Measurements from ENCODE around the gene NECTIN3. TPM values are rescaled to one million over a fixed set of nuclear protein-coding genes. Genes with fewer than 3 reads are reported as not detected.

NECTIN3 gene
- total RNA-seq, 1 donor = 53.9 TPM

DNA sequence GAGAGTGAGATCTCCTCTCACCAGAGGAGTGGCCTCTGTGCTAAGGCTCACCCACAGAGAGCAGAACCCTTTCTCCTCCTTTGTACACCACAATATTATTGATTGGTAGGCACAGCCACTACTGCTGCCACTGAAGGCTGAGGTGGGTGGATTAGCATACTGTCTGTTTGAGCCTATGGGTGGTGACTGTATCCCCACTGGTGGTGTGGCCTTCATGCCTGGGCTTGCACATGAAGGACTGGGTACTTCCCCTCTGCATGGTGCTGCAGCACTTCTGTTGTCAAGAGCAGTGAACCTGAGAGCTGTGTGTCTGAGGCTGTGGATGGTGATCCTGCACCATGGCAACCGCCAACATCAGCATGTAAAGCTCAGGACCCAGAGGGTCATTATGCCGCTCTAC lies 35.7 kb upstream of the NECTIN3 start:
- H3K4me3 ChIP-seq (ENCODE audit: low read depth, low read length) = no peak overlapping the region
- TF ChIP-seq, protein P1, sequence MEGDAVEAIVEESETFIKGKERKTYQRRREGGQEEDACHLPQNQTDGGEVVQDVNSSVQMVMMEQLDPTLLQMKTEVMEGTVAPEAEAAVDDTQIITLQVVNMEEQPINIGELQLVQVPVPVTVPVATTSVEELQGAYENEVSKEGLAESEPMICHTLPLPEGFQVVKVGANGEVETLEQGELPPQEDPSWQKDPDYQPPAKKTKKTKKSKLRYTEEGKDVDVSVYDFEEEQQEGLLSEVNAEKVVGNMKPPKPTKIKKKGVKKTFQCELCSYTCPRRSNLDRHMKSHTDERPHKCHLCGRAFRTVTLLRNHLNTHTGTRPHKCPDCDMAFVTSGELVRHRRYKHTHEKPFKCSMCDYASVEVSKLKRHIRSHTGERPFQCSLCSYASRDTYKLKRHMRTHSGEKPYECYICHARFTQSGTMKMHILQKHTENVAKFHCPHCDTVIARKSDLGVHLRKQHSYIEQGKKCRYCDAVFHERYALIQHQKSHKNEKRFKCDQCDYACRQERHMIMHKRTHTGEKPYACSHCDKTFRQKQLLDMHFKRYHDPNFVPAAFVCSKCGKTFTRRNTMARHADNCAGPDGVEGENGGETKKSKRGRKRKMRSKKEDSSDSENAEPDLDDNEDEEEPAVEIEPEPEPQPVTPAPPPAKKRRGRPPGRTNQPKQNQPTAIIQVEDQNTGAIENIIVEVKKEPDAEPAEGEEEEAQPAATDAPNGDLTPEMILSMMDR (IDR thresholded peaks at IDR 0.05; ENCODE audit: insufficient read depth, low read length) = no peak
- DNase-seq (ENCODE audit: low read depth) = no peak

DNA sequence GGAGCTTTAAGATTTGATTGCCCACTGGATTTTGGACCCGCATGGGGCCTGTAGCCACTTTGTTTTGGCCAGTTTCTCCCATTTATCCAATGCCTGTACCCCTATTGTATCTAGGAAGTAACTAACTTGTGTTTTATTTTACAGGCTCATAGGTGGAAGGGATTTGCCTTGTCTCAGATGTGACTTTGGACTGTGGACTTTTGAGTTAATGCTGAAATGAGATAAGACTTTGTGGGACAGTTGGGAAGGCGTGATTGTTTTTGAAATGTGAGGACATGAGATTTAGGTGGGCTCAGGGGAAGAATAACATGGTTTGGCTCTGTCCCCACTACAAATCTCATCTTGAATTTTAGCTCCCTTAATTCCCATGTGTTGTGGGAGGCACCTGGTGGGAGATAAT lies 30.7 kb upstream of the NECTIN3 start:
- DNase-seq (ENCODE audit: low read depth) = no peak
- TF ChIP-seq, protein P1 (IDR thresholded peaks at IDR 0.05; ENCODE audit: insufficient read depth, low read length) = no peak
- no peak overlapping the region for H3K4me3 ChIP-seq (ENCODE audit: low read depth, low read length)

DNA sequence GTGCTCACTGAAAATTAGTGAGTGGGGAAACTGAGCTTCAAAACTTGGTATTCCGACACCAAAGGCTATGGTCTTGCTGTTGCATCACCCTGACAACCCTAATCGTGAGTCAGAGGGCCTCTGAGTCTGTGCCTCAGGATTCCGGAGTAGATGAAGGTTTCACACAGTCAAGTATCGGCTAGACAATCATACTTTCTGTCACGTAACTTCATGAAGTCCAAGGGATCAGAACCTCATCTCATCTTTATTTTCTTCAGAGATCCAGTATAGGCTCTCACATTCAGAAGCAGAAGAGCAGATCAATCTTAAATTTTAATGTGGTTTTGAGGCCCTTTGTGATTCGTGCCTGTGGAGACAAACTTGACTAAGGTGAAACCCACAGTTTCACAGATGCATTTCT lies 26.1 kb upstream of the NECTIN3 start:
- DNase-seq (ENCODE audit: low read depth) = no peak
- H3K4me3 ChIP-seq (ENCODE audit: low read depth, low read length) = no peak overlapping the region
- TF ChIP-seq, protein P1 (IDR thresholded peaks at IDR 0.05; ENCODE audit: insufficient read depth, low read length) = no peak

- DNase-seq (ENCODE audit: low read depth) = no peak
- TF ChIP-seq, protein P1 (IDR thresholded peaks at IDR 0.05; ENCODE audit: insufficient read depth, low read length) = no peak
These were observed 24.6 kb upstream of the NECTIN3 start for GRCh38 chr3:111047042-111047441.

GRCh38 chr3:111047812-111048435 lies 23.7 kb upstream of the NECTIN3 start:
- no peak for DNase-seq (ENCODE audit: low read depth)
- TF ChIP-seq, protein P1 (IDR thresholded peaks at IDR 0.05; ENCODE audit: insufficient read depth, low read length) = no peak
- no peak overlapping the region for H3K4me3 ChIP-seq (ENCODE audit: low read depth, low read length)

More at GRCh38 chr3:111047042-111047441, 24.6 kb upstream of the NECTIN3 start:
- H3K4me3 ChIP-seq (ENCODE audit: low read depth, low read length) = no peak overlapping the region

DNA sequence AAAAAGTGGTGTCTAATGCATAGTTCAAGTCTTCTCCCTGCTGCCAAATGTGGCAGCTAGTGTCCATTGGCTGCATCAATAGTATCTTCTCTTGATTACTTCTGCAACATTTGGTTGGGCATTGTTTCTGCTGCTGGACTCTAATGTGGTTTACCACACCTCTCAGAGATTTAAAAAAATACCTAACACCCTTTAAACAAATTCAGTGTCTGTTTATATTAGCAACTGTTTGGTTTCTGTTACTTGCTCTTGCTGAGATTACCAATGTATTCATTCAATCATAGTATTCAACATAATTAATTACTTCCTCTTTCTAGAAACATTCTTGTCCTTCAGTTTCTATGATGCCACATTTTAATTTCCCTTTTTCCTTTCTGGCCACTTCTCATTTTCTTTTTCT lies 20.3 kb upstream of the NECTIN3 start:
- DNase-seq (ENCODE audit: low read depth) = no peak
- TF ChIP-seq, protein P1 (IDR thresholded peaks at IDR 0.05; ENCODE audit: insufficient read depth, low read length) = no peak
- H3K4me3 ChIP-seq (ENCODE audit: low read depth, low read length) = no peak overlapping the region

GRCh38 chr3:111068574-111068973 lies 3.0 kb upstream of the NECTIN3 start:
- TF ChIP-seq, protein P1 (IDR thresholded peaks at IDR 0.05; ENCODE audit: insufficient read depth, low read length) = no peak
- DNase-seq (ENCODE audit: low read depth) = no peak
- no peak overlapping the region for H3K4me3 ChIP-seq (ENCODE audit: low read depth, low read length)

Measured in fibroblast of the aortic adventitia (primary cell).